Measurements from ENCODE around the gene ECI2. TPM values are rescaled to one million over a fixed set of nuclear protein-coding genes. Genes with fewer than 3 reads are reported as not detected.
A peak's percentile ranks its signal among the peaks of the same experiment; 100 is the strongest.

The ECI2 gene
- total and polyA plus RNA-seq, 10 of the 15 experiments (the other 5 are each of a cell fraction or from before 2014, with no cell fraction given), result 38.7 to 129 (median 60.1) TPM

DNA sequence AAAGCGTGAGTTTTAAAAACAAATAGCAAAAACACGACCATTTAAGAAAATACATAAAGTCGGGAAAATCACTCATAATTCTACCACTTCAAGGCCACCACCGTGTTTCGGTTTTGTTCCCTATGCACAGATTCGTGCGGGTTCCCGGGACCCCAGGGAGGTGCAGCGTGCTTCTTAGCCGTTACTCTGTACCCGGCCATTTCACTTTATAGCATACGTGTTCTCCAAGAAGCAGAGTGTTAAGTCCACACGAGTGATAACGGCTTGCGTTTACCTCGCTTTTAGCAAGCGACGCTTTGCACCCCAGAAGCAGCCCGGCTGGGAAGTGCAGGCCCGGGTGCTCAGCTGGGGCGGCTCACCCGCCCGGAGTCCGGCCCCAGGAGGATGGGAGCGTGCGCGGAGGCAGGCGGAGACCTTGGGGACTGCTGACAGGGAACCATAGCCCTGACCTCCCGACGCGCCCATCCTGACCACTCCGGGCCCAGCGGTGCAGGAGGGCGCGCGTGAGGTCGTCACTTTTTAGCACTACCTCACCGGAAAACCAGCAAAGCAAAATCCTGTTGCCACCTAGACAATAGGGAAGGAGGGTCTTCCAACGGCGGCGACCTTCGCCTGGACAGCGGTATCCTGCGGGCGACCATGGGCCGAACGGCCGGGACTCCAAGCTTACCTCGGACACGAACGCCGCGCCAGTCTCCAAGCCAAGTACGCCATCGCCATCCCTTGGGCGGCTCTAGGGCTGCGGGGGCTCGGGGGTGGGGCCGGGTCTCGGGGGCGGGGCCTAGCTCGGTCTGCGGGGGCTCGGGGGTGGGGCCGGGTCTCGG, at the start of gene ECI2 (continued):
- TF ChIP-seq, protein P1, sequence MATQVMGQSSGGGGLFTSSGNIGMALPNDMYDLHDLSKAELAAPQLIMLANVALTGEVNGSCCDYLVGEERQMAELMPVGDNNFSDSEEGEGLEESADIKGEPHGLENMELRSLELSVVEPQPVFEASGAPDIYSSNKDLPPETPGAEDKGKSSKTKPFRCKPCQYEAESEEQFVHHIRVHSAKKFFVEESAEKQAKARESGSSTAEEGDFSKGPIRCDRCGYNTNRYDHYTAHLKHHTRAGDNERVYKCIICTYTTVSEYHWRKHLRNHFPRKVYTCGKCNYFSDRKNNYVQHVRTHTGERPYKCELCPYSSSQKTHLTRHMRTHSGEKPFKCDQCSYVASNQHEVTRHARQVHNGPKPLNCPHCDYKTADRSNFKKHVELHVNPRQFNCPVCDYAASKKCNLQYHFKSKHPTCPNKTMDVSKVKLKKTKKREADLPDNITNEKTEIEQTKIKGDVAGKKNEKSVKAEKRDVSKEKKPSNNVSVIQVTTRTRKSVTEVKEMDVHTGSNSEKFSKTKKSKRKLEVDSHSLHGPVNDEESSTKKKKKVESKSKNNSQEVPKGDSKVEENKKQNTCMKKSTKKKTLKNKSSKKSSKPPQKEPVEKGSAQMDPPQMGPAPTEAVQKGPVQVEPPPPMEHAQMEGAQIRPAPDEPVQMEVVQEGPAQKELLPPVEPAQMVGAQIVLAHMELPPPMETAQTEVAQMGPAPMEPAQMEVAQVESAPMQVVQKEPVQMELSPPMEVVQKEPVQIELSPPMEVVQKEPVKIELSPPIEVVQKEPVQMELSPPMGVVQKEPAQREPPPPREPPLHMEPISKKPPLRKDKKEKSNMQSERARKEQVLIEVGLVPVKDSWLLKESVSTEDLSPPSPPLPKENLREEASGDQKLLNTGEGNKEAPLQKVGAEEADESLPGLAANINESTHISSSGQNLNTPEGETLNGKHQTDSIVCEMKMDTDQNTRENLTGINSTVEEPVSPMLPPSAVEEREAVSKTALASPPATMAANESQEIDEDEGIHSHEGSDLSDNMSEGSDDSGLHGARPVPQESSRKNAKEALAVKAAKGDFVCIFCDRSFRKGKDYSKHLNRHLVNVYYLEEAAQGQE (IDR thresholded peaks at IDR 0.05; ENCODE audit: low read depth, low read length), result no peak
- no peak for TF ChIP-seq ZNF24 (IDR thresholded peaks at IDR 0.05)
- peak; percentile 47 for TF ChIP-seq MEF2B (IDR thresholded peaks at IDR 0.05; ENCODE audit: partially characterized antibody, poor library complexity, severe bottlenecking)
- TF ChIP-seq, protein P2, sequence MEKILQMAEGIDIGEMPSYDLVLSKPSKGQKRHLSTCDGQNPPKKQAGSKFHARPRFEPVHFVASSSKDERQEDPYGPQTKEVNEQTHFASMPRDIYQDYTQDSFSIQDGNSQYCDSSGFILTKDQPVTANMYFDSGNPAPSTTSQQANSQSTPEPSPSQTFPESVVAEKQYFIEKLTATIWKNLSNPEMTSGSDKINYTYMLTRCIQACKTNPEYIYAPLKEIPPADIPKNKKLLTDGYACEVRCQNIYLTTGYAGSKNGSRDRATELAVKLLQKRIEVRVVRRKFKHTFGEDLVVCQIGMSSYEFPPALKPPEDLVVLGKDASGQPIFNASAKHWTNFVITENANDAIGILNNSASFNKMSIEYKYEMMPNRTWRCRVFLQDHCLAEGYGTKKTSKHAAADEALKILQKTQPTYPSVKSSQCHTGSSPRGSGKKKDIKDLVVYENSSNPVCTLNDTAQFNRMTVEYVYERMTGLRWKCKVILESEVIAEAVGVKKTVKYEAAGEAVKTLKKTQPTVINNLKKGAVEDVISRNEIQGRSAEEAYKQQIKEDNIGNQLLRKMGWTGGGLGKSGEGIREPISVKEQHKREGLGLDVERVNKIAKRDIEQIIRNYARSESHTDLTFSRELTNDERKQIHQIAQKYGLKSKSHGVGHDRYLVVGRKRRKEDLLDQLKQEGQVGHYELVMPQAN (conservative IDR thresholded peaks at IDR 0.05), result peak; percentile 74
- TF ChIP-seq, protein P3, sequence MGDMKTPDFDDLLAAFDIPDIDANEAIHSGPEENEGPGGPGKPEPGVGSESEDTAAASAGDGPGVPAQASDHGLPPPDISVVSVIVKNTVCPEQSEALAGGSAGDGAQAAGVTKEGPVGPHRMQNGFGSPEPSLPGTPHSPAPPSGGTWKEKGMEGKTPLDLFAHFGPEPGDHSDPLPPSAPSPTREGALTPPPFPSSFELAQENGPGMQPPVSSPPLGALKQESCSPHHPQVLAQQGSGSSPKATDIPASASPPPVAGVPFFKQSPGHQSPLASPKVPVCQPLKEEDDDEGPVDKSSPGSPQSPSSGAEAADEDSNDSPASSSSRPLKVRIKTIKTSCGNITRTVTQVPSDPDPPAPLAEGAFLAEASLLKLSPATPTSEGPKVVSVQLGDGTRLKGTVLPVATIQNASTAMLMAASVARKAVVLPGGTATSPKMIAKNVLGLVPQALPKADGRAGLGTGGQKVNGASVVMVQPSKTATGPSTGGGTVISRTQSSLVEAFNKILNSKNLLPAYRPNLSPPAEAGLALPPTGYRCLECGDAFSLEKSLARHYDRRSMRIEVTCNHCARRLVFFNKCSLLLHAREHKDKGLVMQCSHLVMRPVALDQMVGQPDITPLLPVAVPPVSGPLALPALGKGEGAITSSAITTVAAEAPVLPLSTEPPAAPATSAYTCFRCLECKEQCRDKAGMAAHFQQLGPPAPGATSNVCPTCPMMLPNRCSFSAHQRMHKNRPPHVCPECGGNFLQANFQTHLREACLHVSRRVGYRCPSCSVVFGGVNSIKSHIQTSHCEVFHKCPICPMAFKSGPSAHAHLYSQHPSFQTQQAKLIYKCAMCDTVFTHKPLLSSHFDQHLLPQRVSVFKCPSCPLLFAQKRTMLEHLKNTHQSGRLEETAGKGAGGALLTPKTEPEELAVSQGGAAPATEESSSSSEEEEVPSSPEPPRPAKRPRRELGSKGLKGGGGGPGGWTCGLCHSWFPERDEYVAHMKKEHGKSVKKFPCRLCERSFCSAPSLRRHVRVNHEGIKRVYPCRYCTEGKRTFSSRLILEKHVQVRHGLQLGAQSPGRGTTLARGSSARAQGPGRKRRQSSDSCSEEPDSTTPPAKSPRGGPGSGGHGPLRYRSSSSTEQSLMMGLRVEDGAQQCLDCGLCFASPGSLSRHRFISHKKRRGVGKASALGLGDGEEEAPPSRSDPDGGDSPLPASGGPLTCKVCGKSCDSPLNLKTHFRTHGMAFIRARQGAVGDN (IDR thresholded peaks at IDR 0.05), result 0 out of 2 replicates have a peak, but pooled peaks have one; percentile 57
- TF ChIP-seq, protein P4, sequence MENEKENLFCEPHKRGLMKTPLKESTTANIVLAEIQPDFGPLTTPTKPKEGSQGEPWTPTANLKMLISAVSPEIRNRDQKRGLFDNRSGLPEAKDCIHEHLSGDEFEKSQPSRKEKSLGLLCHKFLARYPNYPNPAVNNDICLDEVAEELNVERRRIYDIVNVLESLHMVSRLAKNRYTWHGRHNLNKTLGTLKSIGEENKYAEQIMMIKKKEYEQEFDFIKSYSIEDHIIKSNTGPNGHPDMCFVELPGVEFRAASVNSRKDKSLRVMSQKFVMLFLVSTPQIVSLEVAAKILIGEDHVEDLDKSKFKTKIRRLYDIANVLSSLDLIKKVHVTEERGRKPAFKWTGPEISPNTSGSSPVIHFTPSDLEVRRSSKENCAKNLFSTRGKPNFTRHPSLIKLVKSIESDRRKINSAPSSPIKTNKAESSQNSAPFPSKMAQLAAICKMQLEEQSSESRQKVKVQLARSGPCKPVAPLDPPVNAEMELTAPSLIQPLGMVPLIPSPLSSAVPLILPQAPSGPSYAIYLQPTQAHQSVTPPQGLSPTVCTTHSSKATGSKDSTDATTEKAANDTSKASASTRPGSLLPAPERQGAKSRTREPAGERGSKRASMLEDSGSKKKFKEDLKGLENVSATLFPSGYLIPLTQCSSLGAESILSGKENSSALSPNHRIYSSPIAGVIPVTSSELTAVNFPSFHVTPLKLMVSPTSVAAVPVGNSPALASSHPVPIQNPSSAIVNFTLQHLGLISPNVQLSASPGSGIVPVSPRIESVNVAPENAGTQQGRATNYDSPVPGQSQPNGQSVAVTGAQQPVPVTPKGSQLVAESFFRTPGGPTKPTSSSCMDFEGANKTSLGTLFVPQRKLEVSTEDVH (IDR thresholded peaks at IDR 0.05; ENCODE audit: low read depth, partially characterized antibody), result no peak
- TF ChIP-seq RCOR1 (conservative IDR thresholded peaks at IDR 0.05; ENCODE audit: low read depth, low read length), result no peak
- no peak for TF ChIP-seq FOS (IDR thresholded peaks at IDR 0.05; ENCODE audit: borderline replicate concordance, extremely low read depth, insufficient read length)
- peak; percentile 71; the same call in 1 of the 2 replicates for TF ChIP-seq HDGF (IDR thresholded peaks at IDR 0.05)
- TF ChIP-seq HDAC2 (IDR thresholded peaks at IDR 0.05), result no peak
- no peak for TF ChIP-seq STAT1 (conservative IDR thresholded peaks at IDR 0.05)
- no peak for TF ChIP-seq MYC (IDR thresholded peaks at IDR 0.05; ENCODE audit: insufficient read depth, insufficient read length, insufficient replicate concordance, low read length, severe bottlenecking)
- peak; percentile 71 for TF ChIP-seq GATAD2B (conservative IDR thresholded peaks at IDR 0.05; ENCODE audit: low read depth)
- TF ChIP-seq, protein P5, sequence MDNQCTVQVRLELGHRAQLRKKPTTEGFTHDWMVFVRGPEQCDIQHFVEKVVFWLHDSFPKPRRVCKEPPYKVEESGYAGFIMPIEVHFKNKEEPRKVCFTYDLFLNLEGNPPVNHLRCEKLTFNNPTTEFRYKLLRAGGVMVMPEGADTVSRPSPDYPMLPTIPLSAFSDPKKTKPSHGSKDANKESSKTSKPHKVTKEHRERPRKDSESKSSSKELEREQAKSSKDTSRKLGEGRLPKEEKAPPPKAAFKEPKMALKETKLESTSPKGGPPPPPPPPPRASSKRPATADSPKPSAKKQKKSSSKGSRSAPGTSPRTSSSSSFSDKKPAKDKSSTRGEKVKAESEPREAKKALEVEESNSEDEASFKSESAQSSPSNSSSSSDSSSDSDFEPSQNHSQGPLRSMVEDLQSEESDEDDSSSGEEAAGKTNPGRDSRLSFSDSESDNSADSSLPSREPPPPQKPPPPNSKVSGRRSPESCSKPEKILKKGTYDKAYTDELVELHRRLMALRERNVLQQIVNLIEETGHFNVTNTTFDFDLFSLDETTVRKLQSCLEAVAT (IDR thresholded peaks at IDR 0.05), result 0 out of 2 replicates have a peak, but pooled peaks have one; percentile 57
